Measurements from ENCODE around the gene THOP1. TPM values are rescaled to one million over a fixed set of nuclear protein-coding genes. Genes with fewer than 3 reads are reported as not detected.
"Not testable (repeated sequence)": the region's sequence is repeated elsewhere in the genome, so short reads cannot be mapped to it uniquely, and the experiment has no call there.

THOP1 gene
- total and polyA plus RNA-seq, 12 donors, result 23.1 to 138 (median 46.2) TPM

- no peaks in the 10 kb centered on the region for H3K9me3 ChIP-seq (replicated peaks in 1 of 3)
- peaks cover 0 to 9% of the 10 kb centered on the region in 2 donors for H3K36me3 ChIP-seq (replicated peaks in 1 of 2)
- H3K4me3 ChIP-seq, result no peak overlapping the region
- H3K4me1 ChIP-seq (replicated peaks in 1 of 2), result peaks cover 6 to 11% of the 10 kb centered on the region in 2 donors
- H3K27ac ChIP-seq, result no peak overlapping the region
- intact Hi-C loops (cut with DNase I), result no loop called here
- WGBS, 4 donors, result 87 to 94% (median 93%) methylated on average over 25 to 32 of the region's 32 CpGs
- H3K27me3 ChIP-seq, result no peaks in the 10 kb centered on the region
- DNase-seq, result no peak
- TF ChIP-seq POLR2A (IDR thresholded peaks at IDR 0.05) (no peak), CTCF (IDR thresholded peaks at IDR 0.05) (no peak)
These were observed 5.4 kb downstream of the THOP1 start for GRCh38 chr19:2790557-2791271.

- peaks cover 0 to 9% of the 10 kb centered on the region in 2 donors for H3K36me3 ChIP-seq (replicated peaks in 1 of 2)
- WGBS, 4 donors, result 85 to 97% (median 94%) methylated on average over 13 to 16 of the region's 16 CpGs
These were observed 6.1 kb downstream of the THOP1 start for GRCh38 chr19:2791440-2791839.

GRCh38 chr19:2791876-2792275 lies 6.6 kb downstream of the THOP1 start:
- no peak for DNase-seq
- WGBS, 4 donors, result 88 to 94% (median 92%) methylated on average over 16 of the region's 16 CpGs
- Histone ChIP-seq H3K27ac (no peak overlapping the region), H3K9me3 (replicated peaks in 1 of 3) (no peaks in the 10 kb centered on the region), H3K4me1 (replicated peaks in 1 of 2) (no peaks in the 10 kb centered on the region), H3K27me3 (no peaks in the 10 kb centered on the region), H3K36me3 (replicated peaks in 1 of 2) (peaks cover 0 to 9% of the 10 kb centered on the region in 2 donors), H3K4me3 (no peak overlapping the region)
- intact Hi-C loops (cut with DNase I), result no loop called here
- TF ChIP-seq CTCF (IDR thresholded peaks at IDR 0.05) (no peak), POLR2A (IDR thresholded peaks at IDR 0.05) (no peak)

More at GRCh38 chr19:2791440-2791839, 6.1 kb downstream of the THOP1 start:
- no peak for TF ChIP-seq POLR2A (IDR thresholded peaks at IDR 0.05)
- no peak for TF ChIP-seq CTCF (IDR thresholded peaks at IDR 0.05)
- H3K27ac ChIP-seq, result no peak overlapping the region
- DNase-seq, result no peak
- no peak overlapping the region for H3K4me3 ChIP-seq
- H3K27me3 ChIP-seq, result no peaks in the 10 kb centered on the region
- H3K9me3 ChIP-seq (replicated peaks in 1 of 3), result no peaks in the 10 kb centered on the region
- intact Hi-C loops (cut with DNase I), result no loop called here
- H3K4me1 ChIP-seq (replicated peaks in 1 of 2), result peaks cover 0 to 3% of the 10 kb centered on the region in 2 donors

GRCh38 chr19:2792666-2793065 lies 7.4 kb downstream of the THOP1 start:
- H3K9me3 ChIP-seq (replicated peaks in 1 of 3); H3K27ac ChIP-seq; H3K36me3 ChIP-seq (replicated peaks in 1 of 2); H3K4me1 ChIP-seq (replicated peaks in 1 of 2); DNase-seq; H3K27me3 ChIP-seq; H3K4me3 ChIP-seq; intact Hi-C loops (cut with DNase I): not testable (repeated sequence)
- 94 to 96% (median 95%) methylated on average over 10 of the region's 10 CpGs for WGBS, 4 donors

- H3K27ac ChIP-seq, result no peak overlapping the region
- TF ChIP-seq CTCF (IDR thresholded peaks at IDR 0.05), result no peak
- TF ChIP-seq POLR2A (IDR thresholded peaks at IDR 0.05), result no peak
- H3K9me3 ChIP-seq (replicated peaks in 1 of 3), result no peaks in the 10 kb centered on the region
- H3K4me1 ChIP-seq (replicated peaks in 1 of 2), result peaks cover under 1 to 3% of the 10 kb centered on the region in 2 donors
- WGBS, 4 donors, result 94 to 99% (median 97%) methylated on average over 7 of the region's 7 CpGs
- peaks cover 0 to 9% of the 10 kb centered on the region in 2 donors for H3K36me3 ChIP-seq (replicated peaks in 1 of 2)
- intact Hi-C loops (cut with DNase I), result no loop called here
- no peak overlapping the region for H3K4me3 ChIP-seq
- no peaks in the 10 kb centered on the region for H3K27me3 ChIP-seq
- no peak for DNase-seq
These were observed 7.8 kb downstream of the THOP1 start for GRCh38 chr19:2793126-2793525.

Data from adrenal gland (tissue), 12 donors.